DLD1 (cell line): Measurements from ENCODE around the gene PLSCR3.

Experiments used
- in situ Hi-C: cut with HindIII; loops from 2 replicates; pipeline ENCODE4 v1.10.0; 2017; ENCODE audit warnings: low sequenced_read_pairs

PLSCR3 gene

DNA sequence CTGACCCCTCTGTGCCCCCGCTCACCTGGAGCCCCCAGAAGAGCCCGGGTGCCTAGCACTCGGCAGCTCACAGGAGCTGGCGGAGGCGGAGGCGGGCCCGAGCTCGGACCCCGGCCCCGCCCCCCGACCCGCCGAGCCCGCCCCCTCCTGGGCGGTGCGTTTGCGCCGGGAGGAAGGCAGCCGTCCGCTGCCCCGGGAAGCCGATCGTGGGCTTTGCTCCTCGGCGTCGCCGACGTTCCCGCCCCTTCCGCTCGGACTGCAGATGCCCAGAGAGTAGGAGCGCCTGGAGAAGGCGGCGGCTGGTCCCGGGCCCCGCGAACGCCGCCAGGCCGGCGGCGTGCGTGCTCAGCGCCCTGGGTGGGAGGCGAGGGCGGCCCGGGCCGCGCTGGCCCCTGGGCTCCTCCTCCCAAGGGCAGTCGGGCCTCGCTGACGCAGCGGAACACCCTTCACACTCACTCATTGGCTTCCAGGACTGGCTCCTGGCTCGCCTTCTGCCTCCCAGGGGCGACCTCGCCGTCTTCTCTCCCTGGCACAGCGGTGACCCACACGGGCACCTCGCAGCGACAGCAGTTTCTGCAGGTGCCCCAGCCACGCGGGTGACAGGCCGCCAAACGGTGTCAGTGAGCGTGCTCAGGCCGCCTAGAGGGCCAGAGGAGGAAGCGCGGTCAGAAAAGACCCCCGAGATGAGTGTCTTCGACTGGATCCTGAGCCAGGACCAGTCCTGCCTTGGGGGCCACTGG is at the start of gene PLSCR3:
PLSCR3 (minus strand) TSS at position 74 of the 740 bp plus-strand sequence. CDS start 415 bp downstream, outside the sequence.
- in situ Hi-C loops = no loop called here

- in situ Hi-C loops = no loop called here
Measured at GRCh38 chr17:7443499-7444485, 49.5 kb upstream of the PLSCR3 start.

- in situ Hi-C loops = no loop called here
Measured at GRCh38 chr17:7442142-7442541, 47.8 kb upstream of the PLSCR3 start.

DNA sequence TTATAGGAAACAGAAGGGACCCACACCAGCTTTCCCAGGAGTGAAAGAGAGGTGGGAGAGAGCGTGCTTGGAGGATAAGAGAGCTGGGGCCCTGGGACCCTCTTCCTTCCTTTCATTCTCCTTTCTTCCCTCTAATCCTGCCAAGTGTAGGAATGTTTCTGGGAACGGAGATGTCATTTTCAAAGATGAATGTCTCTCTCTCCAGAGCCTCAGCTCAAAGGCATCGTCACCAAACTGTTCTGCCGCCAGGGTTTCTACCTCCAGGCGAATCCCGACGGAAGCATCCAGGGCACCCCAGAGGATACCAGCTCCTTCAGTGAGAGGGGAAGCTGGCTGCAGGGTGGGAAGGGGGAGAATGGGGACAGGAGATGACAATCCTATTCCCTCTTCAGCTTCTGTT is 46.9 kb upstream of the PLSCR3 start:
- in situ Hi-C loops = no loop called here

DNA sequence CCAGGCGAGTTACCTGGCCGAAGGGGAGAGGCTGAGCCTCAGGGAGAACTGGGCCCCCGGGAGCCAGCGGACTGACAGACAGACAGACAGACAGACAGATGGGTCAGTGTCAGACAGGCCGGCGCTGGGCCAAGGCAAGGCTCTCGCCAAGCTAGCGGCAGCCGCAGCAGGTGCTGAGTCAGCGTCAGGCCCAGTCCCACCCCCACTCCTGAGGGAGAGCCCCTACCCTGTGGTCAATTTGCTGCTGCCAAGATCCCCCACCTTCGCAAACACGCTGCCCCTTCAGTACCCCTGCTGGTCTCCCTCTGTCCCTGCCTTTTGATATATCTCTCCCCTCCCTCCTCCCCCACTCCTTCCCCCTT is 46.5 kb upstream of the PLSCR3 start:
- in situ Hi-C loops = no loop called here

DNA sequence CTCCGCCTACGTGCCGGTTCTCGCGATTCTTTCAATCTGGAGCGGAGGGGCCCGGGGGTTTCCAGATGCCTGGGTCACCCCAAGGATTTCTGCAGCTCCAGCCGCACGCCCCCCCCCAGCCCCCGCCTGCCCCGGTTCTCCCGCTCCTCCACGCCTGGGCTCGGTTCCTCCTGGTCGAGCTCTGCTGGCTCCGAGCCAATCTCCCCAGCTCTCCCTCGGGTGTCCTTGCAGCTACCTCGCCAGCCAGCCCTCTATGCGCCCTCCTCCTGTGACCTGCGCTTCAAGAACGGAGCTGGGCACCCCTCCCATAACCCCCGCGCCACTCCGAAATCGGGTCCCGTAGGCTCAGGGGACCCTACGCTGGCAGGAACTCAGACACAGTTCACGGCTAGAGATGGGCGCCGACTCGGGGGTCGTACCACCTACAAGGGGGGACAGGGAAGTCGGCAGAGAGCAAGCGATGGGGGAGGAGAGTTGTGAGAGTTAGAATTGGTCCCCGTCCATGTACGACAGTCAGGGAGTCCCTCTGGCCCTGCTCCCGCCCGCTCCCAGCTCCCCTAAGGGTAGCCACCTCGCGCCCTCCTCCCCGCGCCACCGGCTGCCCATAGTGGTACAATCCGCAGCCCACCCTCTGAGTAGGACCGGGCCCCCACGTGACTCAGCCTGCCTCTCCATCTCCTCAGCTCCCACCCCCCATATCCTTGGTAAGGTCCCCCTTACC is 45.9 kb upstream of the PLSCR3 start:
- in situ Hi-C loops = no loop called here

DNA sequence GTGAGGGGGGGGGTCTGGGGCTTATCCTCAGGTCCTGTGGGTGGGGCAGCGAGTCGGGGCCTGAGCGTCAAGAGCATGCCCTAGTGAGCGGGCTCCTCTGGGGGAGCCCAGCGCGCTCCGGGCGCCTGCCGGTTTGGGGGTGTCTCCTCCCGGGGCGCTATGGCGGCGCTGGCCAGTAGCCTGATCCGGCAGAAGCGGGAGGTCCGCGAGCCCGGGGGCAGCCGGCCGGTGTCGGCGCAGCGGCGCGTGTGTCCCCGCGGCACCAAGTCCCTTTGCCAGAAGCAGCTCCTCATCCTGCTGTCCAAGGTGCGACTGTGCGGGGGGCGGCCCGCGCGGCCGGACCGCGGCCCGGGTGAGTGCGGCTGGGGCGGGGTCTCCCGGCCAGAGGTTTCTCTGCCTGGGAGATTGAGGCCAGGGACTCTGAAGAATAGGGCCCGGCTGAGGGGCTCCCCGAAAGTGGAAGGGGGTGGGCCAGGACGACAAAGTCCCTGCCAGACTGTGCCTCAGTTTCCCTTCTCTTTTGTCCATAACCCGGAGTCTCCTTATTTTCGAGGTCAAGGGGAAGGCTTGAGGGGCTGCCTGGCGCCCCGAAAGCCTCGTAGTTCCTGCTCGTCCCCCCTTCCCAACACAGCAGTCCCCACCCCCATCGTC is 45.3 kb upstream of the PLSCR3 start, which contains the start of gene FGF11:
FGF11 (plus strand) TSS at position 51 of the 651 bp plus-strand sequence; CDS start at position 160, 109 bp downstream.
- in situ Hi-C loops = no loop called here

DNA sequence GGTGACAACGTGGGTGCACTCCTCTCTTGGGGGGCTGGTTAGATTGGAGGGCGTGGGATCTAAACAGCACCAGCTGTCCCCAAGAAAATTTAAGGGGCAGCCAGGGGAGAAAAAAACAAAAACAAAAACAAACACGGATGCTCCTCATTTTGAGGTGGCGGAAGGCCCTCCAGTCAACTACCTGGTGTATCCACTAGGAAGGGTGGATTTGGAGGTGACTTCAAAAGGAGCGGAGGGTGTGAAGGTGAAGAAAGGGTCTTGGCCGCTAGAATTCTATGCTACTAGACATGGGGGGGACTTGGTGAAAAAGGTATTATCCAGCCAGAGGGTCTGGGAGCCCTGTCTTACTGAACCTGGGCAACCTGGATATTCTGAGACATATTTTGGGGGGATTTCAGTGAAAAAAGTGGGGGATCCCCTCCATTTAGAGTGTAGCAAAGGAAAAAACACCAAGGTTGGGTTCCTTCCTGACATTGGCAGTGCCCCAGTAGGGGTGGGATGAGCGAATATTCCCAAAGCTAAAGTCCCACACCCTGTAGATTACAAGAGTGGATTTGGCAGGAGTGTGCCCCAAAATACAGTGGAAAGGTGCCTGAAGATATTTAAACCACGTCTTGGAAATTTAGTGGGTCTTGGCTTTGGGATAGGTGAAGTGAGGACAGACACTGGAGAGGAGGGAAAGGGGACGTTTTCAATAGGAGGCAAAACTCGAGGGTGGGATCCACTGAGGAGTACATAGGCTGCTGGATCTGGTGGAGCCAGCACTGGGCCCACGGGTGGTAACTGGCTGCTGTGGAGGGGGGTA is 44.5 kb upstream of the PLSCR3 start:
- in situ Hi-C loops = no loop called here

DNA sequence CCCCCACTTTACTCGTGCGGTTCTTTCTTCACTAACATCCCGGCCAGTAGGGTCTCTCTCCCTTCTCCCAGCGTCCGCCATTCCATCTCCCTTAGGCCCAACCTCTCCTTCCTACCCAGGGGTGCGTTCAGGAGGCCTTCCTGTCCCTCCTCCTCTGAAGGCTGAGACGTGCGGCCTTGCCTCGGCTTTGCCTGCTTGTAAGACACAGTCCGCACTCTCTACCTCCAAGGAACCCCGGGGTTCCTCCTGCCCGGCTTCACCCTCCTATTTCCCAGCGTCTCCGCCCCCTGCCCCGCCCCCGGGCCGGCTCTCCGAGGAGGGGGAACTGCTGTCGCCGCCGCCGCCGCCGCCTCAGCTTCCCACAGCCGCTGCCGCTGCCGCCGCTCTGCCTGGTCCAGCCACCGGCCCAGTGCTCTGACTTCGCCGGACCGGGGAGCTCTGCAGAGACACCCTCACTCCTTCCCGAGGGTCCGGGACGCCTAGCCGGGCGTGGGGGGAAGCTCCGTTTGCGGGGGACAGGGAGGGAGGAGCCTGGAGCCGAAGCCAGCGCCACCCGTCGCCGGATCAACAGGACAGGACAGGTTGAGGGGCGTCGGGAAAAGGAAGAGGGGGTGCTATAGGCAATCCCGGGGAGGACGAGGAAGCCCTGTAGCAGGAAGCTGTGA is 43.8 kb upstream of the PLSCR3 start:
- in situ Hi-C loops = no loop called here

DNA sequence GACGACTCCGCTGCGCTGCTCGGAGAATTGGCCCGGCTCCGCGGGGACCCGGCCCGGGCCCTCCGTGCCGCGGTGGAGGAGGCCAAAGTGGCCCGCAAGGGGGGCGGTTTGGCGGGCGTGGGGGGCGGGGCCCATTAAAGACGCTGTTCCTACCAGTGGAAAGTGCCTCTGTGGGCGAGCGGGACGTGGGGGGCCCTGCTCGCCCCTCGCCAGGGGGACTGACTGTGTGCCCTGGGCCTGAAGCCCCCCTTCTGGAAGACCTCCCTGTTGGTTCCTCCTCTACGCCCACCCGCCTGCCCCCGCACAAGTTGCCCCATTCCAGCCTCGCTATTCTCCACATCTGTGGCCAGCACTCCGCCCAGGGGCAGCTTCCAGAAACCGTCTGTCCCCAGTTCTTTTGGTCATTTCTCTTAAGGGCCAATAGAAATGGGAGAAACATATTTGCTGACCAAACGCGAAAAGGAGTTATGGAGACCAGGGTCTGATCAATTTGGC is 43.1 kb upstream of the PLSCR3 start:
- in situ Hi-C loops = no loop called here

GRCh38 chr17:7436556-7437368 is 42.4 kb upstream of the PLSCR3 start:
- in situ Hi-C loops = no loop called here

- in situ Hi-C loops = no loop called here
Measured at GRCh38 chr17:7435676-7436555, 41.6 kb upstream of the PLSCR3 start.

DNA sequence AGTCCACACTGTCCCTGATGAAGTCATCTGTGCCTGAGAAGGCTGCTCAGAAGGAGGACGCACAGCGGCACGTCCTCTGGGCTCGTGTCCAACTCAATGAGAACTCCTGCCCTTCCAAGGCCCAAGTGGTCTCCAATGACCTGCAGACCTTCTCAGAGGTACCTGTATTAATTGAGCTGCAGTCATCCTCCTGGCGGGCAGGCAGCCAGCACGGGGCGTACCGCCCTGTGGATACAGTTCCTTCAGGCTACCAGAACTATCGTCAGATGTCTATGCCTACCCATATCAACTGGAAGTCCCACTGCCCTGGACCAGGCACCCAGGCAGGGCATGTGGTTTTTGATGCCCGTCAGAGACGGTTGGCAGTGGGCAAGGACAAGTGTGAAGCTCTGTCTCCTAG is 38.0 kb upstream of the PLSCR3 start:
- in situ Hi-C loops = no loop called here

- in situ Hi-C loops = no loop called here
Measured at GRCh38 chr17:7431231-7431630, 36.9 kb upstream of the PLSCR3 start.

DNA sequence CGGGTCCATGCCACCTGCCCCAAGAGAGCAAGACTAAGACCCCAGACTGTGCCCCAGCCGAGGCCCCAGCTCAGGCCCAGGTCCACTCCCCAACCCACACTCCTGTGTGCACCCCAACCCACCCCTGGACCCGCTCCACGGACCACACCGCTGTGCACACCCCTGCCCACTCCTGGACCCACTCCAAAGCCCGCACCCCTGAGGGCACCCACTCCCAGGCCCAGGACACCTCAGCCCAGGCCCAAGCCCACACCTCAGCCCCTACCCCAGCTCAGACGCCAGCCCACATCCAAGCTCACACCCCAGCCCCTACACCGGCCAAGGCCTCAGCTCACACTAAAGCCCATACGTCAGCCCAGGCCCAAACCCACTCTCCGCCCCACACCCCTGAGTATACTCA is 35.4 kb upstream of the PLSCR3 start:
- in situ Hi-C loops = no loop called here

- in situ Hi-C loops = no loop called here
Measured at GRCh38 chr17:7428557-7428956, 34.2 kb upstream of the PLSCR3 start, which contains the start of gene SPEM3. Gene SPEM3 (plus strand): TSS chr17:7428857. CDS start chr17:7428903, 46 bp downstream.

DNA sequence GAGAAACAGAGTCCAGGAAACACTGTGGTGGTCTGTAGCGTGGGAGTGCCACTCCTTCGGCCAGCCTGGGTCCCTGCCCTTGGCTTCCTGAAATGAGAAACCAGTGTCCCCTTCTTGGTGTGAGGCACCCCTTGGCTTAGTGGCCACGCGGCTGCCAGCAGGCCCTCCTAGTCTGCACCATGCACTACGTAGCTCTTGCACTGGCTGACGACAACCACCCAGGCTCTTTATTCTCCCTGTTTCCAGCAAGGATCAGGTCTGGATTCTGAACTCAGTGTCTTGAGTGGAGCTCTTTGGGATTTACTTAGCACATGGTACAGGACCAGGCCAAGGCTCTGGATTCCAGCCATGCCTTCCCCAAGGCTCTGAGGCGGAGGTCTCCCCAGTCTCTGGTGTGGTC is 33.2 kb upstream of the PLSCR3 start:
- in situ Hi-C loops = no loop called here
